ACHN (cell line): ENCODE data around the gene ZC3H12A.

Experiments
- DNase-seq: peaks from one replicate; pipeline ENCODE4 v3.0.0-alpha.2; 2015
- in situ Hi-C: cut with HindIII; loops from 2 replicates; pipeline ENCODE4 v1.10.0; 2017; ENCODE audit warnings: low sequenced_read_pairs, low pct_ligation_motif_present, low pct_unique_long_range_greater_than_20kb

The ZC3H12A gene

DNA sequence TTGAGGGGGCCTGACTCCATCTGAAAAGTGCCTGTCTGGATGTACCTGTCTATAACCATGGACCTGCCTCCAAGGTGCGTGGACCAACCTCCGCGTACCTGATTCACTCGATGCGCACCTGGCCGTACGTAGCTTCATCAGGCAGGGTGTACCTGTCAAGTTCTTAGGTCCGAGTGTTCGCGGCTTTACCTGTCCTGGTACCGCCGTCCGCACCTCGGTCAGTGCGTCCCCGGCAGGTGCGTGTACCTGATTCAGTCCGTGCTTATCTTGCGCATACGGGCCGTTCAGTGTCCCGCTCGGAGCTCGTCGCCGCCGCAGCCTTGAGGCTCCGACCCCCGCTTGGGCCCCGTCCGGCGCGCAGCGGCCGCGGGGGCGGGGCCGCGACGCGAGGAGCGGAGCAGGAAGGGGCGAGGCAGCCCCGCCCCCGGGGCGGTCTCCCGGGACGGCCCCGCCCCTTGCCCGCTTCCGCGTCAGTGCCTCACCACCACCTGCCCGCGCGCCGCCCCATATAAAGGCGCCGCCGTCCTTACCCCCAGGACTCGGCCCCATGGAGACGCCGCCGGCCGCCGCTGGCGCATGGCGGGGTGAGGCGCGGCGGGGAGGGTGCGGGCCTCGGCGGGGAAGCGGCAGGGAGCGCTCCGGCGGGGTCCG is at the start of gene ZC3H12A:
Gene ZC3H12A, plus strand, starts transcription at position 535 of the 651 bp plus-strand sequence. CDS start 917 bp downstream, outside the sequence.
- in situ Hi-C loops, result no loop called here
- DNase-seq, result peak; percentile 87

DNA sequence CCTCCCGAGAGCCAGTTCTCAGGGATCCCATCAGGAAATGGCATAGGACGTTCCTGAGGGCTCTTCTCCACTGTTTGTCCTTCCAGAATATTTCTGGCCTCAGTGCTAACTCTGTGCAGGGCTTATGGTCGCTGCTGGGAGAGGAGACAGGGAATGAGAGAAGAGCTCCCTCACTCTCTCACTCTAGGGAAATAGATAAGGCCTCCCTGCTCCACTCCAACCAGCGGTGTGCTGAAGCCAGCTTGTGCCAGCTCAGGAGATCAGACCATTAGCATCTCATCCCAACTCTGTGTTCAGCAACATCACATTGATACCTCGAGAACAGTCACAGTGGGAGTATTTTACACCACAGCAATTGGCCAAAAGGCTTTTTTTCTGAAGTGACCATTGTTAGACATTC is 49.2 kb upstream of the ZC3H12A start:
- in situ Hi-C loops, result no loop called here
- no peak for DNase-seq

DNA sequence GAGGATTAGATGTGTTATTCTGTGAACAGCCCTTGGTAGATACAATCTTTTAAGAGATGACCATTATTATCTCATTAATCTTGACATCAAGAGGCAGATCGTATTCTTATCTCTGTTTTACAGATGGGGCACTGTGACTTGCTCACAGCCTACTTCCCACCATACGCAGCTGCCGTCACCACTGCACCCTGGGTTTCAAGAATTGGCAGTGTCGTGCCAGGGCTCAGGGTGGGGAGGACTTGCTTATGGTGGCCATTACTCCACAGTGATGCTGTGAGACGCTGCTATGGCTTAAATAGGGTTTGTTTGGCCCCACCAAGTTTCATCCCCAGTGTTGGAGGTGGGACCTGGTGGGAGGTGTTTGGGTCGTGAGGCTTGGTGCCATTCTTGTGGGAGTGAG is 45.4 kb upstream of the ZC3H12A start:
- DNase-seq, result no peak
- in situ Hi-C loops, result no loop called here

DNA sequence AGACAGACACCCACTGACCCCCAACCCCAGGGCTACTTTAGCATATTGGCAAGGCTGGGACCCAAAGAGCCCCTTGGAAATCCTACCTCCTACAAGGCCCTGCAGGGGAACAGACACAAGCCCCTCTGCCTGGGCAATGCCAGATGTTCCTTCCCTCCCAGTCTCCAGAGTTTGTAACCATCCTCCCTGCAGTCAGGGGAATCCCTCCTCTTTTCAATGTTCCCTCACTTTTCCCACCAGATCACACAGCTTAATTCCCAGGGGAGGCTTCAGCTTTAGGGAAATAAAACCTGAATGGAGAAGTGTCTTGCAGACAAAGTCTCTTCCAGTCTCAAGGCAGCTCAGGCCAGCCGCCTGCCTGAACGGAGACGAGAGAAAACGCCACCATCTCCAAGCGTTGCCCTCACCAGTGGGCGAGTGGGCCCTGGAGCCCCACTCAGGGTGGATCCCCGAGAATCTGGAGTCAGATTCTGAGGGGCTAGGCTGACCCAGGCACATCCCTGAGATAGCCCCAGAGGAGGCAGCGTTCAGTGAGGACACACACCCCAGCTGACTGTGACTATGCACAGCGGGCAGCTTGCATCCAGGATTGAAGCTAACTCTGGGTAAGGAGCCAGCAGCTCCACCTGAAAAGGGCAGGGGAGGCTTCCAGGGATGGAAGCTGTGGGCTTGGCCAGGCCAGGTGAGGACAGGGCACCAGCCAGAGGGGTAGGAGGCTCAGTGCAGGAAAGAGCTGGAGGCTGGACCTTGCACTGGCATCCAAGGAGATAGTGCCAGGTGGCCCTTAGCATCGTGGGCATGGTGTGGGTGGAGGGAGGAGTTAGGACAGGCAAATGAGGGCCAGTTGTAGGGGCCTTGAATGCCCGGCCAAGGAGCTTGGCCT is 44.0 kb upstream of the ZC3H12A start:
- in situ Hi-C loops, result no loop called here
- no peak for DNase-seq

DNA sequence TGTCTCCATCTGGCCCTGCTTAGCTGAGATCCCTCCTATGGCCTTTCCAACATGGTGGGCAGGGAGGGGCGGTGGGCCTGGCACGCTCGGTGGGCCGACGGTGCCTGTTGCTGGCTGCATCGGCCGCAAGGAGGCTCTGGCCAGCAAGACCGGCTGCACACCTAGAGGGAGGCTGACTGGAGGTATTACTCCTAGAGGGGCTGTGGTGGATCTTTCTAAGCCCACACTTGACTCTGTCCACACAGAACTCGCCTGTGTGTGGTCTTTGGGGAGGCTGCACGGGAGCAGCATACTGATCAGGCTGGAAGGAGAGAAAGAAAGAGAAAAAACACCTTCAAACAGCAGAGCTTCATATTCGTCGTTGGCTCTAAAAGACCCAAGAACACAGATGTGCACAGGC is 41.7 kb upstream of the ZC3H12A start:
- no peak for DNase-seq
- in situ Hi-C loops, result no loop called here

DNA sequence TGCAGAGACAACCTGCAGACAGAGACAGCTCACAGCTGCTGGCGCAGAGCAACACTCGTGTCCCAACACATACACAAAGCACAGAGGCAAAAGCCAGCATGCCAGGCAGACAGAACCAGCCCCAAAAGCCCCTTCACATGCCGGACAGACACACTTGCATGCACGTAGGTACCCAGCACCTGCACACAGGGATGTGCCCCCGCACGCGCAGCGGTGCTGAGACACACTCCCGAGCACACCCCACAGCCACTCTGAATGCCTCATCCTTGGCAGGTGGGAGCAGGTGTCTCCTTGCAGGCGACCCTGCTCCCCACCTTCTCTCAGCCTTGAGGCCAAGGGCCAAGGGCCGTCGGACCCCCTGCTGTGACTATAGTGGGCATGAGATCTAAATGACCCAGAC is 41.2 kb upstream of the ZC3H12A start:
- in situ Hi-C loops, result no loop called here
- DNase-seq, result no peak

DNA sequence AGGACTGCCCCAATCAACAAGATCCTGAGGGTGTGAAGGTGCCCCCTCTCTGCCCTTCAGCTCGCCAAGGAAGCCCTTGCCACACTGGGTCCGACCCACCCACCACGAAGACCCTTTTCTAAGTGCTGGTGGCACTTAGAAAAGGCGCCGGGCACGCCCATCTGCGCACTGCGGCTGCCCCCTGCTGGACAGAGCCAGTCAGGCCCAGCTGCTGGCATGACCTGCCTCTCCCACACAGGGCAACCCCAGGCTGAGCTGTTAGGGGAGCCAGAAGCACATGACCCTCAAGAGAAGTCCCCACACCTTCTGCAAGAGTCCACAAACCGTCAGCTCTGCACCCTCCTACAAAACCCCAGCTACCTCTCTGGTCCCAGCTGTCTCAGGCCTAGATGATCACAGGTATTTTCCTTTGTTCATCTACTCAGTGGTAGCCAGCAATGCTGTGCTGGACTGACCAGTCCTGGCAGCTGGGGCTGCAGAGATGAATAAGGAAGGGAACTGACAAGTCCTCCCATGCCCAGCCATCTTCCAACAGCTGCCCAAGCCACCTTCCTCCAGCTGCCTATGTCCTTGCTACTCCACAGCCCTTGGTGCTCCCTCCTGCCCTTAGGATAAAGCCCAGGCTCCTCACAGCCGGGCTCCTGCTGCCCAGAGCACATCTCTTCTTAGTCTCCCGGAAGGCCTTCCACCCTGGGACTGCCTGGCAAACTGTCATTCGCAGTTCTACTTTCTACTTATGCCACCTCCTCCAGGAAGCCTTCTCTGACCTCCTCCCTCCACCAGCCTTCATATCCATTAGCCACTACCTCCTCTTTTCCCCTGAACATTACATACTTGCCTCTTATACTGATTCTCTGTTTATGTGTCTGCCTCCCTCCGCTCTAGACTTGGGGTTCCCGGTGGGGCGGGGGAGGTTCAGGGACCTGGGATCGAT is 39.8 kb upstream of the ZC3H12A start:
- peak; percentile 38 for DNase-seq
- in situ Hi-C loops, result no loop called here

DNA sequence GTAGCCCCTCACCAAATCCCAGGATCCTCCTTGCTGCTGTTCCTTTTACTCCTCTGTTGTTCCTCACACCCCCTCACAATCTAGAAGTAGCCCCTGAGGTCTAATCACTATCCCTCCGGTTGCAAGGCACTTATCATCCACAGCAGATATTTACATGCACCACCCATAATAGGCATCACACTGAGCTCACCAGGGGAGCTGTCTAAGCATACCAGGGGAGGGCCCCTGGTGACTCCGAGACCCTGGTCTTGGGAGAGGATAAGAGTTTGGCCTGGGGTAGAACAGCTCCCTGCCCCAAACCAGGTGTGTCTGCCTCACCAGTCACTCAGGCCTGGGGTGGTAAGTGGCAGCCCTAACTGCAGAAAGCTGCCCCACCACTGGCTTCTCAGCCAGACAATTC is 37.3 kb upstream of the ZC3H12A start:
- in situ Hi-C loops, result no loop called here
- no peak for DNase-seq

DNA sequence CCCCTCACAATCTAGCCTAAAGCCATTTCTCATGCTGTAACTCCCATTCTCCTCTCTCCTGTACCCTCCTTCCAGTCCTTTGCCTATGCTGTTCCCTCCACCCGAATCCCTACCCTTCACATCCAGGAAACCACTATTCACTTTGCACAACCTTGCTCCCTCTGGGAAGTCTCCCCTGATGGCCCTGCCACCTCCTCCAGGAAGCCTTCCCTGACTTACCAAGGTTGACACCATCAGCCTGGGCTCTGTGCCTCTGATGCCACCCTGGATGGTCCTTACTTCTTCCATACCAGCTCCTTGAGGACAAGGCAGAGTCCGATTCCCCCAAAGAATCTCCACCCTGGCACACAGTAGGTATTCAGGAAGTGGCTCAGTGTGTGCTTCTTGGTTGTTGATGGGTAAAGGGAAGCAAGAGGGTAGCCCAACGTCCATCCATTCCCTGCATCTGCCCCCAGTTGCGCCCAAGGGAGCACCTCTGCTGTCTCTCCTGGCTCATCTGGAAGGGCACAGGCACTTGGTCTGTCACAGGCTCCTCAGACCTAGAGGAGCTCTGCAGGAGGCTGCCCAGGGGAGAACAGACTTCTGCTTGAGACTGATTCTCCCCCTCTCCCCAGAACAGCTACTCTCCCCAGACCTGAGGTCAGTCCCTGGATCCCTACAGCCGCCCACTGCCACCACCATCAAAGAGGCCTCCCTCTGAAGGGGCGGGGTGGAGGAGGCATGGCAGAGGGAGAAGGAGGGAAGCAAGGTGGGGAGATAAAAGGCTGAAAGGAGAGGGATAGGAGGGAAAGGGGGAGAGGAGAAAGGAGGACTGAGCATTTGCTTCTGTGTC is 36.1 kb upstream of the ZC3H12A start:
- no peak for DNase-seq
- in situ Hi-C loops, result no loop called here

DNA sequence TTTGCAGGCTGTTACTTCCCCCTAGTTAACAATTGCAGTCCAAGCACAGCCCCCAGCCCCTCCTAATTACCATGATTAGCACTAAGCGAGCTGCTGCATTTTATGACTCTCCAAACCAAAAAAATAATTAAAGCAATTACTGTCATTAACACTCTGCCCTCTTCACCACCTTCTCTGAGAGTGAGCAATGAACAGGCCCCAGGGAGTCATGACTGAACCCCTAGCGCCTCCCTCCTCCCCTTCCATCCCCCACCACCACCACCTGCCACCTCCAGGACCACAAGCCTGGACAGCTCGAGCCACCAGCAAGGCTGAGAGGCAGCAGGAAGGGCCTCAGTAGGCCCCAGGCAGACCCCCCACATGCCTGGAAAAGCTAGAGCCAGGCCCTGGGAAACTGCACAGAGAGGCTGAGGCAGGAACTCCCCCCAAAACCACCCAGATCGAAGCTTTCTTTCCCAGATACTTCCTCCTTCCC is 35.5 kb upstream of the ZC3H12A start:
- no peak for DNase-seq
- in situ Hi-C loops, result no loop called here

DNA sequence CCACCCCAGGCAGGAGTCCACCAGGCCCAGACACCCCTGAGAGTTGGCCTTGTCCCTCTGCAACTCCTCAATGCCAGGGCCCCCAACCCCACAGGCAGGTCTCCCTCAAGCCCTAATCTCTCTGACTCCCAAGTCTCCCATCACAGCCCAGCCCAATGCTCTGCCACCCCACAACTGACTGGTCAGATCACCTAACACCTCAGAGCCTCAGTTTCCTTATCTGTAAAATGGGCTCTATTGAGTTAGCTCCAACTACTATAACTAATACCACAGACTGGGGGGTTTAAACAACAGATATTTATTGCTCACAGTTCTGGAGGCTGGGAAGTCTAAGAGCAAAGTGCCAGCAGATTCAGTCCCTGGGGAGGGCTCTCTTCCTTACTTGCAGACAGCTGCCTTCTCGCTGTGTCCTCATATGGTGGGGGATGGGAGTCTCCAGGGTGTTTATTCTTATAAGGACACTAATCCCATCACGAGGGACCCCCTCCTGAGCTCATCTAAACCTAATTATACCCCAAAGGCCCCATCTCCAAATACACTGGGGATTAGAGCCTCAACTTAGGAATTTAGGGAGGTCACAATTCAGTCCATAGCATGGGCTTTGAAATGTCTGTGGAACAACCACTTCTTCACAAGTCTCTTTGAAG is 34.9 kb upstream of the ZC3H12A start:
- DNase-seq, result no peak
- in situ Hi-C loops, result no loop called here

DNA sequence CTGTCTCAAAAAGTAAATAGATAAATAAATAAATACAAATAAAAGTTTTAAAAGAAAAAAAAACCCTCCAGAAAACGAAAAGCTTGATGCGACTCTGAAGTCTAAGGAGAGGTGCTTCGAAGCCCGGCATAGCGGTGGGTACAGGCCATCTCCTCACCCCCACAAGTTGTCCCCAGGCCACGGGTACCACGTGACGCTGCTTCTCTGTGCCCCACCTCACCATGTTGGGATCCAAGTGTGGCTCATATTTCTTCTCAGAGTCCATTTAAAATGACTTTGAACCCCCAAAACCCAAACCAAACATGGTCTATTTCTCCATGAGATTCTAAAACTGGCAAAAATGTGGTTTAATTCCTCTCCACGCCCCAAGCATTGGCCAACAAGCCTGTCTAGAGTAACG is 32.9 kb upstream of the ZC3H12A start:
- in situ Hi-C loops, result no loop called here
- no peak for DNase-seq

DNA sequence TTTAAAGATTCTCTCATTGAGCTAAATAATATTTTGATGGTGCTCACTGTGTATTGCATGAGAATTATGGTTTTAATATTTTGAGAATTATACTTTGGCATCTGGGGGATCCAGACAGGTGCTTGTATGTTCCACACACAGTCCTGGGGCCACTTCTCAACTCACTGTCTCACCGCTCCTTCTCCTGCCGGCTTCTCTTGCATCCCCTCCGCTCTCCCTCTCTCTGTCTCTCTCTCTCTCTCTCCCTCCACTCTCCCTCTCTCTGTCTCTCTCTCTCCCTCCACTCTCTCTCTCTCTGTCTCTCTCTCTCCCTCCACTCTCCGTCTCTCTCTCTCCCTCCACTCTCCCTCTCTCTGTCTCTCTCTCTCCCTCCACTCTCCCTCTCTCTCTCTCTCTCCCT is 32.2 kb upstream of the ZC3H12A start:
- in situ Hi-C loops, result no loop called here

DNA sequence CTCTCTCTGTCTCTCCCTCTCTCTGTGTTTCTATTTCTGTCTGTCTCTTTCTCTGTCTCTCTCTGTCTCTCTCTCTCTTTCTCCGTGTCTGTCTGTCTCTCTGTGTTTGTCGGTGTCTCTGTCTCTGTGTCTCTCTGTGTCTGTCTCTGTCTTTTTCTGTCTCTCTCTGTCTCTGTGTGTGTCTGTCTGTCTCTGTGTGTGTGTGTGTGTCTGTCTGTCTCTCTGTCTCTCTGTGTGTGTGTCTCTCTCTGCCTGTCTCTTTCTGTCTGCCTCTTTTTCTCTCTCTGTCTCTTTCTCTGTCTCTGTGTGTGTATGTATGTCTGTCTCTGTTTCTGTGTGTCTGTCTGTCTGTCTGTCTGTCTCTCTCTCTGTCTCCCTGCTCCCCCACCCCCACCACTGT is 31.7 kb upstream of the ZC3H12A start:
- DNase-seq, result no peak
- in situ Hi-C loops, result no loop called here

More for the DNA sequence above, 32.2 kb upstream of the ZC3H12A start:
- no peak for DNase-seq

DNA sequence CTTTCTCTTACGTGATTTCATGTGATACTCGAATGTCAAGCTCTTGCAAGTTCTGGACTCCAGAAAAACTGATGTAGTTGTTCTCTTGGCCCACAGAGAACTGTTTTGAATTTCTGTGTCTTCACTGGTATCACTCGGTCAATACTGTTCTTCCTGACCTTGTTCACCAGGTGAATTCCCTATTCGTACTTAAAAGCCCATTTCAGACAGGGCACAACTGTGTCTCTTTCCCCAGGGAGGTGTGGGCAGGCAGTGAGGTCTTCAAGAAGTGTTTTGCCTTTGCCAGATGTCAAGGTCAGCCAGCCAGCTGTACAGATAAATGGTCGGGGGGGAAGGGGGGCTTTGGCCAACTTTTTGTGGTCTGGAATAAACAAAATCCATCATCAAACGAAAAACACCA is 27.5 kb upstream of the ZC3H12A start:
- no peak for DNase-seq
- in situ Hi-C loops, result no loop called here

DNA sequence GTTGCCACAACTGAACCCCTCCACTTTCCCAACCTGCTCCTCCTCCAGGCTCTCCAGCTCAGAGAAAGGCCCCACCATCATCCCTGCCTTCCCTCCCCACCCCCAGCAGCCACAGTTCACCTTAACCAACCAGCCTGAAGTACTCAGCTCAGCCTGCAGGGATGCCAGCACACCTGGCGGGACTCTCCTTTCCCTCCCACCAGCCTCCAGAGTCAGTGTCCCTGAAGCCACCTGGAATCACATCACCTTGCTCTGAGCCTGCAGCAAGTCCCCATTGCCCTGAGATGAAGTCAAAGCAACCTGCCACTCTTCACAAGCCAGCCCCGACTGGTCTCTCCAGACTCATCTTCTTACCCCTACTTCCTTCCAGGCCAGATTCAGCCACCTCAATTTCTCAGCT is 26.2 kb upstream of the ZC3H12A start:
- DNase-seq, result no peak
- in situ Hi-C loops, result no loop called here

DNA sequence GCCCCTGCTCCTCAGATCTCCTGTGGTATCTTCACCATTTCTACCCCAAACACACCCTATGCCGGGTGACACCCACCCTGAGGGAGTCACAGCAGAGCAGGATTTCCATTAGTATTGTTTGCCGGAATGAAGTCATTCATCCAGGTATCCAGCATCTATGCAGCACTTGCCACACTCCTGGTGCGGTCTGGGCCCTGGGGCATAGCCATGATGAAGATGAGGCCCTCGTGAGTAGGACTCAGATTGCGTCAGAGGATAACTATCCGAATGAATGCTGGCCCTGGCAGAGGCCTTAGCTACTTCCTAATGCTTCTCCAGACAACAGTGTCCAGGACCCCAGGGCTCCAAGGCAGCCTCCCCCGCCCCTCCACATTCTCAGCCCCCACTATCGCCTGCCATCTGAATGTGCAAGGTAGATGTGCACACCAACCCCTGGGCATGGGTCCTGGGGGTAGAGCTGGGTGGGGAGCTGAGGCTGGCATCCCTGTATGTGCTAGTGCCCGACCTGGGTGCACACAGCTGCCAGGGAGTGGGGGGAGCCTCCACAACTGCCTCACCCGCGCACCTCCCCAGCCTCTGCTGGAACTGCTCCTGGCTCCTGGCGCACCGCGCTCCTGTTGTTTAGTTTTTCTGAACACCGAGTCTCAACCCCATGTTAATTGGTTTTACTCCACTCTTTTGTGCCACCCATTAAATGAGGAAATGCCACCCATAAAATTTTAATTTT is 25.5 kb upstream of the ZC3H12A start:
- in situ Hi-C loops, result no loop called here
- DNase-seq, result no peak
